GM12878 (cell line): ENCODE results near the gene CETP. TPM values are rescaled to one million over a fixed set of nuclear protein-coding genes. Genes with fewer than 3 reads are reported as not detected.

Experiments used
- ASH2L ChIP-seq: fragments of 300-600, 200-600 bp; sonication (generic); IDR thresholded peaks from 2 replicates; pipeline ENCODE4 v1.6.1; 2017; ENCODE audit warnings: low read depth, mild to moderate bottlenecking, borderline replicate concordance
- BHLHE40 ChIP-seq, 2 experiments: fragments of 450-650 bp in 1 of 2; IDR thresholded peaks; 2 replicates each; pipeline ENCODE4 v1.6.1; 2011 to 2017; ENCODE audit warnings: low read depth in 2 of 2, borderline replicate concordance in 1 of 2, improper control_type of control experiment in 1 of 2, low read length in 1 of 2, mild to moderate bottlenecking in 1 of 2
- ESRRA ChIP-seq: IDR thresholded peaks from 2 replicates; pipeline ENCODE4 v1.6.1; 2012; ENCODE audit warnings: mild to moderate bottlenecking, low read length, improper control_type of control experiment
- GATAD2B ChIP-seq: fragments of 450-650 bp; conservative IDR thresholded peaks from 2 replicates; pipeline ENCODE4 v1.6.1; 2017; ENCODE audit warnings: low read depth, mild to moderate bottlenecking, moderate library complexity
- MEF2B ChIP-seq: fragments of 450-650 bp; IDR thresholded peaks from 2 replicates; pipeline ENCODE4 v1.6.1; 2018; ENCODE audit warnings: mild to moderate bottlenecking, moderate library complexity; ENCODE audit not compliant: partially characterized antibody, poor library complexity, severe bottlenecking
- MTA2 ChIP-seq: fragments of 450-650 bp; IDR thresholded peaks from 2 replicates; pipeline ENCODE4 v1.6.1; 2016; ENCODE audit warnings: low read depth, mild to moderate bottlenecking, moderate library complexity
- NBN ChIP-seq: fragments of 450-650 bp; IDR thresholded peaks from 2 replicates; pipeline ENCODE4 v1.6.1; 2016
- NFIC ChIP-seq: IDR thresholded peaks from 2 replicates; pipeline ENCODE4 v1.6.1; 2012; ENCODE audit warnings: low read depth, mild to moderate bottlenecking, inconsistent platforms, low read length, moderate library complexity
- RELA ChIP-seq: fragments of 450-650 bp; IDR thresholded peaks from 2 replicates; pipeline ENCODE4 v1.8.0; 2014; ENCODE audit warnings: borderline replicate concordance; ENCODE audit not compliant: partially characterized antibody
- SMAD1 ChIP-seq: fragments of 450-650 bp; IDR thresholded peaks from 2 replicates; pipeline ENCODE4 v1.6.1; 2018; ENCODE audit warnings: mild to moderate bottlenecking, low read depth; ENCODE audit not compliant: partially characterized antibody
- SRF ChIP-seq, 2 experiments: IDR thresholded peaks; 2 replicates each; pipeline ENCODE4 v1.6.1; 2011; ENCODE audit warnings: low read depth in 2 of 2, low read length in 2 of 2, mild to moderate bottlenecking in 1 of 2, moderate library complexity in 1 of 2
- TCF12 ChIP-seq: IDR thresholded peaks from 2 replicates; pipeline ENCODE4 v1.6.1; 2011; ENCODE audit warnings: low read depth, mild to moderate bottlenecking, low read length
- YY1 ChIP-seq: IDR thresholded peaks from 2 replicates; pipeline ENCODE4 v1.6.1; 2011; ENCODE audit warnings: low read depth, mild to moderate bottlenecking, low read length
- ZNF622 ChIP-seq: fragments of 450-650 bp; IDR thresholded peaks from 2 replicates; pipeline ENCODE4 v1.6.1; 2017; ENCODE audit warnings: mild to moderate bottlenecking, inconsistent platforms
- polyA plus RNA-seq, 11 experiments: library from polyadenylated mRNA; depleted of rRNA in 4 of 11; unstranded in 6 of 11; stranded (reverse) in 5 of 11; fragments of >200 nt; fragmentation: Nextera tagmentation in 4 of 11; fragmentation: Illumina TruSeq in 1 of 11; extraction: Ambion mirVana in 4 of 11; extraction: Trizol in 1 of 11; gene quantifications; 1 replicate in 1 of 11; 2 replicates in 10 of 11; pipeline versions ENCODE4 v1.2.1 to v1.2.3, GENCODE V29; 2011 to 2016; ENCODE audit warnings: inconsistent platforms in 2 of 11, missing spikeins in 2 of 11, low read depth in 1 of 11
- total RNA-seq, 4 experiments: library from RNA; depleted of rRNA in 3 of 4; stranded (reverse); fragments of >200 nt in 3 of 4; fragmentation: Illumina TruSeq in 1 of 4; extraction: Trizol in 1 of 4; gene quantifications; 2 replicates each; pipeline versions ENCODE4 v1.2.1 to v1.2.3, GENCODE V29; 2013 to 2021
- TF ChIP-seq, protein P1 (sequence below): fragments of 450-650 bp; IDR thresholded peaks from 2 replicates; pipeline ENCODE4 v1.6.1; 2016; ENCODE audit warnings: mild to moderate bottlenecking
- TF ChIP-seq, protein P2 (sequence below): fragments of 150-350 bp; IDR thresholded peaks from 2 replicates; pipeline ENCODE4 v1.6.1; 2016; ENCODE audit warnings: low read depth, low read length
- TF ChIP-seq, protein P3 (sequence below): fragments of 450-650 bp; IDR thresholded peaks from 2 replicates; pipeline ENCODE4 v1.6.1; 2017; ENCODE audit warnings: mild to moderate bottlenecking, moderate library complexity

The CETP gene
- total and polyA plus RNA-seq, 10 of the 15 experiments (the other 5 are each of a cell fraction or from before 2014, with no cell fraction given), result 1.2 to 6.4 (median 2.1) TPM

- TF ChIP-seq, protein P1, sequence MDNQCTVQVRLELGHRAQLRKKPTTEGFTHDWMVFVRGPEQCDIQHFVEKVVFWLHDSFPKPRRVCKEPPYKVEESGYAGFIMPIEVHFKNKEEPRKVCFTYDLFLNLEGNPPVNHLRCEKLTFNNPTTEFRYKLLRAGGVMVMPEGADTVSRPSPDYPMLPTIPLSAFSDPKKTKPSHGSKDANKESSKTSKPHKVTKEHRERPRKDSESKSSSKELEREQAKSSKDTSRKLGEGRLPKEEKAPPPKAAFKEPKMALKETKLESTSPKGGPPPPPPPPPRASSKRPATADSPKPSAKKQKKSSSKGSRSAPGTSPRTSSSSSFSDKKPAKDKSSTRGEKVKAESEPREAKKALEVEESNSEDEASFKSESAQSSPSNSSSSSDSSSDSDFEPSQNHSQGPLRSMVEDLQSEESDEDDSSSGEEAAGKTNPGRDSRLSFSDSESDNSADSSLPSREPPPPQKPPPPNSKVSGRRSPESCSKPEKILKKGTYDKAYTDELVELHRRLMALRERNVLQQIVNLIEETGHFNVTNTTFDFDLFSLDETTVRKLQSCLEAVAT, result peak; percentile 44
- peak in 1 of 2 experiments; percentile 59; a peak in 1 of 4 replicates for TF ChIP-seq BHLHE40 (IDR thresholded peaks at IDR 0.05; ENCODE audit: borderline replicate concordance in 1 of 2, low read depth in 2 of 2, low read length in 1 of 2)
- peak; percentile 28; the same call in 1 of the 2 replicates for TF ChIP-seq NFIC
- TF ChIP-seq MTA2, result peak; percentile 36; the same call in 1 of the 2 replicates
- no peak for TF ChIP-seq ZNF622
- TF ChIP-seq RELA, result peak; percentile 26
- TF ChIP-seq, protein P2, sequence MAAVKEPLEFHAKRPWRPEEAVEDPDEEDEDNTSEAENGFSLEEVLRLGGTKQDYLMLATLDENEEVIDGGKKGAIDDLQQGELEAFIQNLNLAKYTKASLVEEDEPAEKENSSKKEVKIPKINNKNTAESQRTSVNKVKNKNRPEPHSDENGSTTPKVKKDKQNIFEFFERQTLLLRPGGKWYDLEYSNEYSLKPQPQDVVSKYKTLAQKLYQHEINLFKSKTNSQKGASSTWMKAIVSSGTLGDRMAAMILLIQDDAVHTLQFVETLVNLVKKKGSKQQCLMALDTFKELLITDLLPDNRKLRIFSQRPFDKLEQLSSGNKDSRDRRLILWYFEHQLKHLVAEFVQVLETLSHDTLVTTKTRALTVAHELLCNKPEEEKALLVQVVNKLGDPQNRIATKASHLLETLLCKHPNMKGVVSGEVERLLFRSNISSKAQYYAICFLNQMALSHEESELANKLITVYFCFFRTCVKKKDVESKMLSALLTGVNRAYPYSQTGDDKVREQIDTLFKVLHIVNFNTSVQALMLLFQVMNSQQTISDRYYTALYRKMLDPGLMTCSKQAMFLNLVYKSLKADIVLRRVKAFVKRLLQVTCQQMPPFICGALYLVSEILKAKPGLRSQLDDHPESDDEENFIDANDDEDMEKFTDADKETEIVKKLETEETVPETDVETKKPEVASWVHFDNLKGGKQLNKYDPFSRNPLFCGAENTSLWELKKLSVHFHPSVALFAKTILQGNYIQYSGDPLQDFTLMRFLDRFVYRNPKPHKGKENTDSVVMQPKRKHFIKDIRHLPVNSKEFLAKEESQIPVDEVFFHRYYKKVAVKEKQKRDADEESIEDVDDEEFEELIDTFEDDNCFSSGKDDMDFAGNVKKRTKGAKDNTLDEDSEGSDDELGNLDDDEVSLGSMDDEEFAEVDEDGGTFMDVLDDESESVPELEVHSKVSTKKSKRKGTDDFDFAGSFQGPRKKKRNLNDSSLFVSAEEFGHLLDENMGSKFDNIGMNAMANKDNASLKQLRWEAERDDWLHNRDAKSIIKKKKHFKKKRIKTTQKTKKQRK, result no peak
- TF ChIP-seq, protein P3, sequence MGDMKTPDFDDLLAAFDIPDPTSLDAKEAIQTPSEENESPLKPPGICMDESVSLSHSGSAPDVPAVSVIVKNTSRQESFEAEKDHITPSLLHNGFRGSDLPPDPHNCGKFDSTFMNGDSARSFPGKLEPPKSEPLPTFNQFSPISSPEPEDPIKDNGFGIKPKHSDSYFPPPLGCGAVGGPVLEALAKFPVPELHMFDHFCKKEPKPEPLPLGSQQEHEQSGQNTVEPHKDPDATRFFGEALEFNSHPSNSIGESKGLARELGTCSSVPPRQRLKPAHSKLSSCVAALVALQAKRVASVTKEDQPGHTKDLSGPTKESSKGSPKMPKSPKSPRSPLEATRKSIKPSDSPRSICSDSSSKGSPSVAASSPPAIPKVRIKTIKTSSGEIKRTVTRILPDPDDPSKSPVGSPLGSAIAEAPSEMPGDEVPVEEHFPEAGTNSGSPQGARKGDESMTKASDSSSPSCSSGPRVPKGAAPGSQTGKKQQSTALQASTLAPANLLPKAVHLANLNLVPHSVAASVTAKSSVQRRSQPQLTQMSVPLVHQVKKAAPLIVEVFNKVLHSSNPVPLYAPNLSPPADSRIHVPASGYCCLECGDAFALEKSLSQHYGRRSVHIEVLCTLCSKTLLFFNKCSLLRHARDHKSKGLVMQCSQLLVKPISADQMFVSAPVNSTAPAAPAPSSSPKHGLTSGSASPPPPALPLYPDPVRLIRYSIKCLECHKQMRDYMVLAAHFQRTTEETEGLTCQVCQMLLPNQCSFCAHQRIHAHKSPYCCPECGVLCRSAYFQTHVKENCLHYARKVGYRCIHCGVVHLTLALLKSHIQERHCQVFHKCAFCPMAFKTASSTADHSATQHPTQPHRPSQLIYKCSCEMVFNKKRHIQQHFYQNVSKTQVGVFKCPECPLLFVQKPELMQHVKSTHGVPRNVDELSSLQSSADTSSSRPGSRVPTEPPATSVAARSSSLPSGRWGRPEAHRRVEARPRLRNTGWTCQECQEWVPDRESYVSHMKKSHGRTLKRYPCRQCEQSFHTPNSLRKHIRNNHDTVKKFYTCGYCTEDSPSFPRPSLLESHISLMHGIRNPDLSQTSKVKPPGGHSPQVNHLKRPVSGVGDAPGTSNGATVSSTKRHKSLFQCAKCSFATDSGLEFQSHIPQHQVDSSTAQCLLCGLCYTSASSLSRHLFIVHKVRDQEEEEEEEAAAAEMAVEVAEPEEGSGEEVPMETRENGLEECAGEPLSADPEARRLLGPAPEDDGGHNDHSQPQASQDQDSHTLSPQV, result peak; percentile 42; the same call in 1 of the 2 replicates
- no peak for TF ChIP-seq ESRRA
- TF ChIP-seq SRF (IDR thresholded peaks at IDR 0.05; ENCODE audit: low read depth in 2 of 2, low read length in 2 of 2), result no peak
- peak; percentile 100 for TF ChIP-seq MEF2B
- peak; percentile 98 for TF ChIP-seq GATAD2B
- no peak for TF ChIP-seq ASH2L
- no peak for TF ChIP-seq YY1
- TF ChIP-seq TCF12, result peak; percentile 87
- TF ChIP-seq NBN, result peak; percentile 63; the same call in 1 of the 2 replicates
- TF ChIP-seq SMAD1, result peak; percentile 37
These were observed 19.3 kb downstream of the CETP start (continued) for GRCh38 chr16:56980792-56981724.
